HEK293 (cell line): Measurements from ENCODE around the gene APEX1.

Experiments
- CTCF ChIA-PET: fragments of 350-600 bp; formaldehyde crosslinking; extraction: SDS; loops from one replicate; lab custom pipeline; 2021; ENCODE audit warnings: antibody characterized with exemption; lab: Yijun Ruan, JAX
- POLR2A ChIA-PET: fragments of 300-600 bp; formaldehyde crosslinking; extraction: SDS; loops from one replicate; lab custom pipeline; 2020; ENCODE audit warnings: antibody characterized with exemption, inconsistent platforms; lab: Yijun Ruan, JAX
- H3K27ac ChIP-seq: fragments of 200-500 bp; sonication (Bioruptor generic); 2 replicates; pipeline ENCODE4 v1.5.1; 2014; ENCODE audit warnings: low read depth, low read length, control low read depth, inconsistent platforms; ENCODE audit errors: extremely low read depth
- H3K36me3 ChIP-seq, 2 experiments: fragments of 200-500 bp in 1 of 2; sonication (Bioruptor generic) in 1 of 2; 1 replicate in 1 of 2; 2 replicates in 1 of 2; pipeline ENCODE4 v1.5.1; 2014 to 2017; ENCODE audit warnings: inconsistent platforms in 2 of 2, low read length in 2 of 2; ENCODE audit not compliant: control insufficient read depth in 2 of 2, insufficient read depth in 1 of 2
- H3K4me1 ChIP-seq: fragments of 200-500 bp; sonication (Bioruptor generic); 2 replicates; pipeline ENCODE4 v1.5.1; 2014; ENCODE audit warnings: mild to moderate bottlenecking, low read length, inconsistent platforms; ENCODE audit not compliant: control insufficient read depth, insufficient read depth
- H3K4me3 ChIP-seq: 2 replicates; pipeline ENCODE4 v1.5.1; 2011; ENCODE audit warnings: low read depth, mild to moderate bottlenecking, control low read depth, low read length, moderate library complexity
- H3K9me3 ChIP-seq: fragments of 200-500 bp; sonication (Bioruptor generic); 2 replicates; pipeline ENCODE4 v1.5.1; 2014; ENCODE audit warnings: low read depth, low read length, inconsistent platforms; ENCODE audit not compliant: control insufficient read depth, insufficient read depth
- KLF1 ChIP-seq: fragments of 450-650 bp; formaldehyde crosslinking; IDR thresholded peaks from 2 replicates; pipeline ENCODE4 v1.5.1; 2016; ENCODE audit warnings: missing biosample characterization, missing genetic modification characterization
- OSR2 ChIP-seq: fragments of 450-650 bp; formaldehyde crosslinking; IDR thresholded peaks from 2 replicates; pipeline ENCODE4 v1.5.1; 2016; ENCODE audit warnings: missing biosample characterization, missing genetic modification characterization
- SP7 ChIP-seq: fragments of 450-650 bp; formaldehyde crosslinking; IDR thresholded peaks from 2 replicates; pipeline ENCODE4 v1.5.1; 2016; ENCODE audit warnings: missing biosample characterization, missing genetic modification characterization
- ZBTB26 ChIP-seq: fragments of 450-650 bp; formaldehyde crosslinking; optimal IDR thresholded peaks from 2 replicates; pipeline ENCODE3; 2016; ENCODE audit warnings: missing biosample characterization, mild to moderate bottlenecking, missing genetic modification characterization
- ZNF138 ChIP-seq: fragments of 450-650 bp; formaldehyde crosslinking; IDR thresholded peaks from 2 replicates; pipeline ENCODE4 v1.5.1; 2016; ENCODE audit warnings: missing biosample characterization, missing genetic modification characterization, borderline replicate concordance
- ZNF175 ChIP-seq: fragments of 450-650 bp; formaldehyde crosslinking; IDR thresholded peaks from 2 replicates; pipeline ENCODE4 v1.5.1; 2016; ENCODE audit warnings: missing biosample characterization, missing genetic modification characterization
- ZNF214 ChIP-seq: fragments of 450-650 bp; formaldehyde crosslinking; IDR thresholded peaks from 2 replicates; pipeline ENCODE4 v1.5.1; 2017; ENCODE audit warnings: missing biosample characterization, mild to moderate bottlenecking, missing genetic modification characterization, borderline replicate concordance
- ZNF362 ChIP-seq: fragments of 450-650 bp; formaldehyde crosslinking; IDR thresholded peaks from 2 replicates; pipeline ENCODE4 v1.5.1; 2016; ENCODE audit warnings: missing biosample characterization, missing genetic modification characterization
- ZNF549 ChIP-seq: fragments of 450-650 bp; IDR thresholded peaks from 2 replicates; pipeline ENCODE4 v1.5.1; 2018; ENCODE audit warnings: missing biosample characterization, missing genetic modification characterization, mild to moderate bottlenecking, inconsistent platforms, moderate library complexity
- ZNF585B ChIP-seq: fragments of 450-650 bp; formaldehyde crosslinking; IDR thresholded peaks from 2 replicates; pipeline ENCODE4 v1.5.1; 2016; ENCODE audit warnings: missing biosample characterization, missing genetic modification characterization
- ZNF600 ChIP-seq: fragments of 450-650 bp; formaldehyde crosslinking; IDR thresholded peaks from 2 replicates; pipeline ENCODE4 v1.5.1; 2016; ENCODE audit warnings: missing biosample characterization, missing genetic modification characterization
- ZNF692 ChIP-seq: fragments of 450-650 bp; formaldehyde crosslinking; IDR thresholded peaks from 2 replicates; pipeline ENCODE4 v1.5.1; 2016; ENCODE audit warnings: missing biosample characterization, missing genetic modification characterization
- TF ChIP-seq, protein P1 (sequence below): sonication (generic); formaldehyde crosslinking; IDR thresholded peaks from 2 replicates; pipeline ENCODE4 v1.8.1; 2022; ENCODE audit warnings: mild to moderate bottlenecking, moderate library complexity, missing genetic modification reagents

Gene APEX1

DNA sequence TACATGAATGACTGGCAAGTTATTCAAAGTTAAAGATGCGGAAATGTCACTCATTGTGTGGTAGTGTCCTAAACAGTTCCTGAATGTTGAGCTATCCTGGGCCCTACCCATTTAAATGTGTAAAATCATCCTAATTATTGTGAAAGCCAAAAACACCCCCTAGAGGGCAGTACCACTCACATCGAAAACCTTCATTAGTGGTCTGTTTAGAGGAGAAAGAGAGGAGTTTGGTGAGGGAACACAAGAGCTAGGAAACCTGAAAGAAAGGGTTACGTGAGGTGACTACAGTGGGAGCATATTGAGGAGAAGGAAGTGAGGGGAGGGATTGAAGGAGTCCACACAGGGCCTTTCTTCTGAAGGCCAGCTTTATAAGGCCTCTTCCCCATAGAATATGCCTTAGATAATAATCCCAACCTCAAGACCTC is 39.2 kb upstream of the APEX1 start (continued):
- TF ChIP-seq ZNF692 (tag by site-specific recombination): peak; percentile 60; the same call in 1 of the 2 replicates
- TF ChIP-seq ZNF600 (tag by site-specific recombination): no peak
- TF ChIP-seq ZNF175: no peak
- TF ChIP-seq ZNF585B: no peak
- no peak for TF ChIP-seq ZBTB26 (tag by site-specific recombination)
- TF ChIP-seq KLF1 (tag by site-specific recombination): no peak
- TF ChIP-seq, protein P1, sequence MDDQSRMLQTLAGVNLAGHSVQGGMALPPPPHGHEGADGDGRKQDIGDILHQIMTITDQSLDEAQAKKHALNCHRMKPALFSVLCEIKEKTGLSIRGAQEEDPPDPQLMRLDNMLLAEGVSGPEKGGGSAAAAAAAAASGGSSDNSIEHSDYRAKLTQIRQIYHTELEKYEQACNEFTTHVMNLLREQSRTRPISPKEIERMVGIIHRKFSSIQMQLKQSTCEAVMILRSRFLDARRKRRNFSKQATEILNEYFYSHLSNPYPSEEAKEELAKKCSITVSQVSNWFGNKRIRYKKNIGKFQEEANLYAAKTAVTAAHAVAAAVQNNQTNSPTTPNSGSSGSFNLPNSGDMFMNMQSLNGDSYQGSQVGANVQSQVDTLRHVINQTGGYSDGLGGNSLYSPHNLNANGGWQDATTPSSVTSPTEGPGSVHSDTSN (CRISPR knock-in tag): no peak
- no peak for TF ChIP-seq ZNF138 (tag by site-specific recombination)

DNA sequence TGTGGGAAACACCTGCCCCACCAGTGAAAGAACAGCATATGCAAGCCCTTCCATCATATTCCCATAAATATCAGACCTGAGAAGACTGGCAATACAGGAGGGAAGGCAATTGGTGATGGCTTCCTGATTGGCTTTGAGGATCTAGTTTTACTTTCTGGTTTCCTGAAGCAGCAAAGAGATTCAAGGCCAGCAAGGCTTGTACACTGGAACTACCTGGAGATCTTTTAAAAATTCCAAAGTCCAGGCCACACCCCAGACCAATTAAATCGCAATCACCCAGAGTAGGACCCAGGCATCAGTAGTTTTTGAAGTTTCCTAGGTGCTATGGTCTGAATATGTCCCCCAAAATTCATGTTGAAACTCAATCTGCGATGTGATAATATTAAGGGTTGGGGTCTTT is 38.8 kb upstream of the APEX1 start:
- no peak overlapping the region for H3K27ac ChIP-seq
- ChIA-PET POLR2A (interaction anchor here (1.0 to 3.1 kb wide), 4 partner anchors 8 to 191 kb away, joined by 3 to 18 read pairs (median 6); partner anchors contain the start of genes APEX1, OSGEP and PARP2), CTCF (interaction anchor here (0.6 to 2.8 kb wide), 20 partner anchors 8 to 226 kb away, joined by 3 to 21 read pairs (median 5); partner anchors contain the start of genes PARP2 and PIP4P1)
- no peaks in the 10 kb centered on the region for H3K9me3 ChIP-seq
- H3K4me3 ChIP-seq: no peak overlapping the region
- no peaks in the 10 kb centered on the region for H3K36me3 ChIP-seq
- peaks cover 16% of the 10 kb centered on the region for H3K4me1 ChIP-seq
- TF ChIP-seq ZNF585B (no peak), ZNF549 (tag by site-specific recombination) (no peak)

- H3K36me3 ChIP-seq: no peaks in the 10 kb centered on the region
- H3K4me3 ChIP-seq: no peak overlapping the region
- no peak overlapping the region for H3K27ac ChIP-seq
- peaks cover 11% of the 10 kb centered on the region for H3K4me1 ChIP-seq
- TF ChIP-seq ZNF600 (tag by site-specific recombination): no peak
- TF ChIP-seq SP7 (tag by site-specific recombination): peak; percentile 68
- TF ChIP-seq ZNF362 (tag by site-specific recombination): peak; percentile 65; the same call in 1 of the 2 replicates
- no peak for TF ChIP-seq ZNF214 (tag by site-specific recombination)
- TF ChIP-seq OSR2 (tag by site-specific recombination): peak; percentile 72
- ChIA-PET CTCF (interaction anchor here (0.6 kb wide), 1 partner anchor 79 kb away, joined by 3 read pairs; no protein-coding TSS in a partner anchor), POLR2A (interaction anchor here (0.6 to 1.1 kb wide), 3 partner anchors 39 to 112 kb away, joined by 3 to 10 read pairs (median 3); partner anchors contain the start of gene PIP4P1)
- no peaks in the 10 kb centered on the region for H3K9me3 ChIP-seq
Observed at GRCh38 chr14:20417250-20418186, 37.5 kb upstream of the APEX1 start.
